GM21576 (cell line): ENCODE results near the gene PUM1.
"Not testable (repeated sequence)": the region's sequence is repeated elsewhere in the genome, so short reads cannot be mapped to it uniquely, and the experiment has no call there.

ENCODE experiments used
- ATAC-seq: cut with Tn5 transposase; IDR thresholded peaks from one replicate; pipeline ENCODE4 v1.9.1; 2021; ENCODE audit warnings: mild to moderate bottlenecking, moderate library complexity; ENCODE audit not compliant: unreplicated experiment

PUM1 gene

GRCh38 chr1:31064718-31065309, 703 bp downstream of the PUM1 start:
- no peak for ATAC-seq

DNA sequence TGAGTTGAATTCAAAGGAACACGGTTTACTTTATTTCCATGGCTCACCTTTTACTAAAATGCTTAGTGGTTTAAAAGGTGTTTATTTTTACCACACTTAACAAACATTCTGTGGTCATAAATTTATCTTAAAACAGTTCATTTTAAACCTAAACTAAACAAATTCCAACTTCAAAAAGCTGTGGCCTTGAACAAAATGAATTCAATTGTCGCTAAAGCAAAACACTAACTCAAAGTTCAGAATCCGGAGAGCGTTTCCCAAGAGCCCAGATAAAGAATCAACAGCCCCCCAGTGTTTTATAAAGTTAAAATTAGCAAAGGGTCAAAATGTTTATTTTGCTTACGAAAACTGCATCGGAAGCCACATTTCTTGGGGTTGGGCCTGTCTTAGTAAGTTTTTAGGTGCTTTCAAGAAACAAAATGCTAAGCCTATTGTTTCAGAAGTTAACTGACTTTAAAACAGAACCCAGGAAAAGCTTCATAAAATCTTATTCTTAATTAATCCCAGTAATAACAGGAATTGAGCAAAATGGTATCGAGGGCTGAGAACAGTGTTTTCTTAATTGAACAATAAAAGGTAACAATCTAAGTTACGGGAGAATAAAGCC, 1.3 kb downstream of the PUM1 start:
- ATAC-seq = no peak

- ATAC-seq = no peak
Observed at GRCh38 chr1:31063631-31064030, 1.9 kb downstream of the PUM1 start.

DNA sequence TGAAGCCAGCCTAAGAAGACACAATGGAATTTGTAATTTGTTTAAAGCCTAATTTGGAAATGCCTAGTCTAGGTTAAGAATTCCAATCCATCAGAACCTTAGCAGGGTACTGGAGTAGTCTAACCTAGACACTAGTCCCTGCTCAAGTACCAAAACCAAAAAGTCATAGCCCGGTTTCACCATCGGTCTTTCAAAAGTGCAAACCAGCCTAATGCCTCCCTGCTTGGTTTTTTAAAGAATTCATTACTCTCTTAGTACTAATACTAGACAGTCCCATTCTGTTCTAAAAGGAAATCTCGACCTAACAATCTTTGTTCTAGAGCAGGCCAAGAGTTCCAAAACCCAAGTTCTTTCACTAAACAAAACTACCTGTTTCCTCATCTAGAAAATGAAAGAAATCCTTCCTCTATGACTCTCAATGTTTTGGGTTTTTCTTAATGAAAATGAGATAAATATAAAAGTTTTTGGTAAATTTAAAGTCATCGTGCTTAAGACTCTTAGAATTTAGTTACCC, 2.6 kb downstream of the PUM1 start:
- ATAC-seq = no peak

DNA sequence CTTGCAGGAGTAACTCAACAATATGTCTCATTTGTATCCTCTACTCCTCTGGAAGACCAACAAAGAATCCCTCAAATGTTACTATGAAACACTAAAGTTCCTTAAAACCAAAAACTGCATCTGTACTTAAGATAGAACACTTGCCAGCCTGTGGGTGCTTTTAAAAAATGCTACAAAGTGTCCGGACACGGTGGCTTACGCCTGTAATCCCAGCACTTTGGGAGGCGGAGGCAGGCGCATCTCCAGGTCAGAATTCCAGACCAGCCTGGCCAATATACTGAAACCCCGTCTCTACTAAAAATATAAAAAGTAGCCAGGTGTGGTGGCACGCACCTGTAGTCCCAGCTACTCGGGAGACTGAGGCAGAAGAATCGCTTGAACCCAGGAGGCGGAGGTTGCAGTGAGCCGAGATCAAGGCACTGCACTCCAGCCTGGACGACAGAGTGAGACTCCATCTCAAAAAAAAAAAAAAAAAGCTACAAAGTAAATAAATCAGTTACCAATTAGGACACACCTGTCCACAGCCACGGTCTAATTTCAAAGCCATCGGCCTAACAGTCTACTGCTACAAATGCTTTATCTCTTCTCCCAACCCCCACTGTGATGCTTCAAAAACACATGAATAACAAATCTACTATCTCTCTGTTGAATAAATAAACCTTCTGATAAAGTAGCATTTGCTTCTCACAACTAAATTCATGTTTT, 3.2 kb downstream of the PUM1 start:
- not testable (repeated sequence) for ATAC-seq

- ATAC-seq = no peak
Observed at GRCh38 chr1:31058012-31058411, 7.5 kb downstream of the PUM1 start.

DNA sequence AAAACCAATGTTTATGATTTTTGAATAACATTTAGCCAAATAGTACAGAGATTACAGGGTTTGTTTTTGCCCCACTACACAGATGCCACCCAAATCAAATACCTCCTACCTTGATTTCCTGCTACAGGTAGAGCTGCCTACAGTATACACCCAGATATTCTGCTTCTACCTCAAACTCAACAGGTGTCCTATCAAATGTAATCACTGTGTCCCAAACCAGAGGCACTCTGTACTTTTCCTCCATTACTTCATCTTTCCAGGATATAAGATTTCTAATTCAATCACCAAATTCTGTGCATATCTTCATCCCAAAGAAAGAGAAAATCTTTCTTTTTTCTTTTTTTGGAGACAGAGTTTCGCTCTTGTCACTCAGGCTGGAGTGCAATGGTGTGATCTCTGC, 9.6 kb downstream of the PUM1 start:
- ATAC-seq = no peak

DNA sequence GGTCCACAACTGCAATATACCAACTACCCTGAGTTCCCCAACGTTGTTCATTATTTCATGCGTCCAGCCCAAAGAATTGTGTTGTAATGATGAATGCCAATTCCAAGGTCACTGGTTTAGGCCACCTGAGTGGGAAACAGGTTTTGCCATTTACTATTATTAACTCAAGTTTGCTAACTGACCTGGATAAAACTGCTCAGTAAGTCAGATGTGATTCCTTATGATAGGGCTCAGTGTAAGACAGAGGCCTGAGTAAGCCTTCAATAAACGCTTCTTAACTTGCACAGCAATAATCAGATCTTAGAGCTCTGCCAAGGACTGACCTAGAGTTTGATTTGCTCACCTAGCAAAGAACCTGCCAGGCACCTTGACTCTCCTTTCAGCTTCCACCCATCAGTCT, 10.0 kb downstream of the PUM1 start:
- ATAC-seq = no peak

DNA sequence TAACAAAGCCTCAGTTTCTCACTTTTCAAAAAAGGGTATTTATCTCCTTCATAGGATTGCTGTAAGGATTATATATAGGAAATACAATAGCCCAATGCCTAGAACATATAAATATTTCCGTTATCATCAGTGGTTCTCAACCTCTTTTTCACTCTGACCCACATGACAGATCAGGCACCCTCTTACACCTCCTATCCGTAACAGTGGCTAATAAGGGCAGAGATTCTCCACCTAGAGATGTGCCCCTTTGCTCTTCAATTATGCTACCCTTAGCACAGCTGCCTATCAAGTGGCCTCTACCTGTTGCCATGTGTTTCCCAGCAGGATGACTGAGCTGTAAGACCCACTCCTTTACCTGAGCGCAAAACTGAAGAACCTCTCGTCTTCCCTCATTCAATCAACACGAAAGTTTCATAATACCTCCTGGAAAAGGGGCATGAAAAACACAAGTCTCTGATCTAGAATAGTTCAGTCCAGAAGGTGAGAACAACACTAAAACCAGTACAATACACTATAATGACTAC, 10.5 kb downstream of the PUM1 start:
- no peak for ATAC-seq

DNA sequence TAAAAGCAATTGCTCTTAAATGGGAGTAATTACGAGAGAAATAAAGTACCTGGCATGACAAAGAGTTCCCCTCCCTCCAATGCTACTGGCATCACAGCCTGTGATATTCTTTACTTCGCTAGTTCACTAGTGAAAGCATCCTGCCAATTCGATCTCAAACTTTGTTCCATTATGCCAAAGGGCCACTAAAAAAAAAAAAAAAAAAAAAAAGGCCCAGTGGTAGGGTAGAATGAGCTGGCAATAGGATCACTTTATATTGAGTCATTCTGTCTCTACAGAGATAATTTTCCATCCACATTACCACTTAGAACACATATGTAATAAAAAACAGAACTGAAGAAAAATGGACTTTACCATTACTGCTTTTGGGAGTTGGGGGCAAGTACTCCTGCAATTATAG, 11.2 kb downstream of the PUM1 start:
- no peak for ATAC-seq

DNA sequence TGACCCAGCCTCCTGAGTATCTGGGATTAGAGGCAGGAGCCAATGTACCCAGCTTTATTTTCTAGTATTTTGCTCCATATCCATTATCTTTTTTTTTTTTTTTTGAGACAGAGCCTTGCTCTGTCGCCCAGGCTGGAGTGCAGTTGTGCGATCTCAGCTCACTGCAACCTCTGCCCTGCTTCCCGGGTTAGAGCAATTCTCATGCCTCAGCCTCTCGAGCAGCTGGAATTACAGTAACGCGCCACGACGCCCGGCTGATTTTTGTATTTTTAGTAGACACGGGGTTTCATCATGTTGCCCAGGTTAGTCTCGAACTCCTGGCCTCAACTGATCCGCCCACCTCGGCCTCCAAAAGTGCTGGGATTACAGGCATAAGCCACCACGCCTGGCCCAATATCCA, 12.9 kb downstream of the PUM1 start:
- not testable (repeated sequence) for ATAC-seq

GRCh38 chr1:31051611-31052010, 13.9 kb downstream of the PUM1 start:
- no peak for ATAC-seq

DNA sequence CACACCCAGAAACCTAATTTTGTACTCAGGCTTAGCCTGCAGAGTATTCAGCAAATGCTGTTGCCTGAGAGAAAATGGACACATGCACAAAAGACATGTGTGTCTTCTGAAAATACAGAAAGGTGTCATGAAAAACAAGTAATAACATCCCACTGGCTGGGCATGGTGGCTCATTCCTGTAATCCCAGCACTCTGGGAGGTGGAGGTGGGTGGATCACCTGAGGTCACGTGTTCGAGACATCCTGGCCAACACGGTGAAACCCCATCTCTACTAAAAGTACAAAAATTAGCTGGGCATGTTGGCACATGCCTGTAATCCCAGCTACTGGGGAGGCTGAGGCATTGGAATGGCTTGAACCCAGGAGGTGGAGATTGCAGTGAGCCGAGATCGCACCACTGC, 18.0 kb downstream of the PUM1 start:
- ATAC-seq = not testable (repeated sequence)

- no peak for ATAC-seq
Observed at GRCh38 chr1:31043631-31044030, 21.9 kb downstream of the PUM1 start.

- ATAC-seq = no peak
Observed at GRCh38 chr1:31042656-31043055, 22.9 kb downstream of the PUM1 start.

GRCh38 chr1:31041529-31041928, 24.0 kb downstream of the PUM1 start:
- no peak for ATAC-seq

GRCh38 chr1:31040038-31040437, 25.5 kb downstream of the PUM1 start:
- ATAC-seq = no peak

- ATAC-seq = not testable (repeated sequence)
Observed at GRCh38 chr1:31038935-31039334, 26.6 kb downstream of the PUM1 start.

DNA sequence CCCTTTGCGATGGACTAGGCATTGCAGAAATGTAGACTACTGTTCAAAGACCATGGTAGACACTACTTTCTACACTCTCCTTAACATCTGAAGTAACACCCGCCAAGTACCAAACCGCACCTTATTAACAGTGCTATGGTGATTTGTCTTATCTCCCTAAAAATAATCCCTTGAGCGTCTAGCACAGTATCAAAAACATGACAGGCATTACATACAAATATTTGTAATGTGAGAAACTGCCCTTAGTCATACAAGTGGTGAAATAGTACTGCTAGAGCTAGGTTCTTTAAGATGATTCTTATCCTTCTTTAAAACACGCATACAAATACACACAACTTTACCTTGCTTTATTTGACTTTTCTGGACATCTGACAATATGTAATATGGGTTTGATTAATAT, 27.2 kb downstream of the PUM1 start:
- ATAC-seq = no peak

- ATAC-seq = no peak
Observed at GRCh38 chr1:31036749-31037500, 28.6 kb downstream of the PUM1 start.

DNA sequence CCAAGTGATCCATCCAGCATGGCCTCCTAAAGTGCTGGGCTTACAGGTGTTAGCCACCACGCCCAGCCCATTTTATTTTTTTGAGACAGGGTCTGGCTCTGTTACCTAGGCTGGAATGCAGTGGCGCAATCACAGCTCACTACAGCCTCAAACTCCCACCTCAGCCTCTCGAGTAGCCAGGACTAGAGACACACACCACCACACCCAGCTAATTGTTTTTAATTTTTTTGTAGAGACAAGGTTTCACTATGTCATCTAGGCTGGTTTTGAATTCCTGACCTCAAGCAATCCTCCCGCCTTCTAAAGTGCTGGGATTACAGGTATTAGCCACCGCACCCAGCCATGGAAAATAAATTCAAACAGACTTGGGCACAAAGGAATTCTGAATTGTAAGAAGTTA, 31.9 kb downstream of the PUM1 start:
- ATAC-seq = no peak
